GM19324 (cell line): ENCODE measurements around the gene VPS13D.
"Not testable (repeated sequence)": the region's sequence is repeated elsewhere in the genome, so short reads cannot be mapped to it uniquely, and the experiment has no call there.

Source experiments
- ATAC-seq: cut with Tn5 transposase; IDR thresholded peaks from one replicate; pipeline ENCODE4 v1.9.1; 2021; ENCODE audit warnings: mild to moderate bottlenecking, moderate library complexity; ENCODE audit not compliant: unreplicated experiment, low FRiP score

The VPS13D gene

GRCh38 chr1:12458571-12458970 lies 228.7 kb downstream of the VPS13D start:
- no peak for ATAC-seq

GRCh38 chr1:12460121-12460520 lies 230.3 kb downstream of the VPS13D start:
- ATAC-seq: no peak

- ATAC-seq: no peak
These were observed 231.2 kb downstream of the VPS13D start for GRCh38 chr1:12460911-12461621.

GRCh38 chr1:12461754-12462153 lies 231.9 kb downstream of the VPS13D start:
- ATAC-seq: no peak

GRCh38 chr1:12462586-12462985 lies 232.8 kb downstream of the VPS13D start:
- ATAC-seq: no peak

GRCh38 chr1:12464045-12464461 lies 234.2 kb downstream of the VPS13D start:
- no peak for ATAC-seq

GRCh38 chr1:12464598-12465056 lies 234.8 kb downstream of the VPS13D start:
- ATAC-seq: no peak

- ATAC-seq: no peak
These were observed 235.3 kb downstream of the VPS13D start for GRCh38 chr1:12465126-12465525.

GRCh38 chr1:12466816-12467215 lies 237.0 kb downstream of the VPS13D start:
- no peak for ATAC-seq

GRCh38 chr1:12467570-12468286 lies 237.9 kb downstream of the VPS13D start:
- no peak for ATAC-seq

GRCh38 chr1:12468323-12468722 lies 238.5 kb downstream of the VPS13D start:
- ATAC-seq: no peak

- ATAC-seq: no peak
These were observed 239.7 kb downstream of the VPS13D start for GRCh38 chr1:12469493-12469892.

GRCh38 chr1:12469990-12470389 lies 240.2 kb downstream of the VPS13D start:
- ATAC-seq: no peak

GRCh38 chr1:12470916-12471315 lies 241.1 kb downstream of the VPS13D start:
- ATAC-seq: not testable (repeated sequence)

GRCh38 chr1:12472156-12472797 lies 242.4 kb downstream of the VPS13D start:
- ATAC-seq: no peak

- no peak for ATAC-seq
These were observed 243.1 kb downstream of the VPS13D start for GRCh38 chr1:12472798-12473551.

GRCh38 chr1:12473596-12474362 lies 243.9 kb downstream of the VPS13D start:
- ATAC-seq: no peak

GRCh38 chr1:12475101-12475500 lies 245.3 kb downstream of the VPS13D start:
- ATAC-seq: no peak

GRCh38 chr1:12475530-12475934 lies 245.7 kb downstream of the VPS13D start:
- ATAC-seq: no peak

- ATAC-seq: no peak
These were observed 246.1 kb downstream of the VPS13D start for GRCh38 chr1:12475947-12476346.
